A673 (cell line): Measurements from ENCODE around the gene ELFN2. TPM values are rescaled to one million over a fixed set of nuclear protein-coding genes. Genes with fewer than 3 reads are reported as not detected.

Experiments
- BruUV-seq: library from RNA; stranded (reverse); fragments of 400-500 nt; replicated peaks from 2 replicates; lab custom pipeline; 2021; lab: Mats Ljungman, UMichigan
- CTCF ChIA-PET: fragments of 300-600 bp; sonication (Branson Sonifier 250); formaldehyde crosslinking; loops from one replicate; lab custom pipeline; 2022; ENCODE audit warnings: antibody characterized with exemption; lab: Charles Lee
- POLR2A ChIA-PET: fragments of 300-600 bp; sonication (Branson Sonifier 250); formaldehyde crosslinking; loops from one replicate; lab custom pipeline; 2022; ENCODE audit warnings: antibody characterized with exemption; ENCODE audit not compliant: low non-redundant PET; lab: Charles Lee
- DNase-seq: peaks from one replicate; pipeline ENCODE4 v3.0.0-alpha.2; 2015; ENCODE audit warnings: low spot score
- H3K27ac ChIP-seq: fragments of 200-600 bp; sonication (generic); 2 replicates; pipeline ENCODE4 v1.5.1; 2016; ENCODE audit warnings: mixed run types, low read depth, mild to moderate bottlenecking, mixed read lengths, antibody characterized with exemption, low read length; ENCODE audit not compliant: poor library complexity, severe bottlenecking
- H3K27me3 ChIP-seq: fragments of 200-600 bp; sonication (generic); replicated peaks from 2 replicates; pipeline ENCODE4 v1.6.1; 2017; ENCODE audit warnings: mixed run types, low read depth, mild to moderate bottlenecking, mixed read lengths, antibody characterized with exemption, low read length; ENCODE audit not compliant: insufficient read depth, poor library complexity
- H3K36me3 ChIP-seq: fragments of 200-600 bp; sonication (generic); 2 replicates; pipeline ENCODE4 v1.6.1; 2016; ENCODE audit warnings: mixed run types, mild to moderate bottlenecking, mixed read lengths, antibody characterized with exemption, low read length; ENCODE audit not compliant: insufficient read depth, poor library complexity, severe bottlenecking
- H3K4me1 ChIP-seq: fragments of 200-600 bp; sonication (generic); 2 replicates; pipeline ENCODE4 v1.6.1; 2017; ENCODE audit warnings: mixed run types, mild to moderate bottlenecking, mixed read lengths, antibody characterized with exemption, low read length; ENCODE audit not compliant: insufficient read depth, poor library complexity, severe bottlenecking
- H3K4me3 ChIP-seq: fragments of 200-600 bp; sonication (generic); 2 replicates; pipeline ENCODE4 v1.5.1; 2016; ENCODE audit warnings: low read depth, mixed run types, mild to moderate bottlenecking, mixed read lengths, low read length; ENCODE audit not compliant: poor library complexity, severe bottlenecking
- H3K9me3 ChIP-seq: fragments of 200-600 bp; sonication (generic); 2 replicates; pipeline ENCODE4 v1.6.1; 2016; ENCODE audit warnings: mixed run types, low read depth, mild to moderate bottlenecking, mixed read lengths, antibody characterized with exemption, low read length; ENCODE audit not compliant: poor library complexity, severe bottlenecking
- EZH2 ChIP-seq: fragments of 200-600 bp; sonication (generic); IDR thresholded peaks from 2 replicates; pipeline ENCODE4 v1.6.1; 2017; ENCODE audit warnings: borderline replicate concordance, low read depth, mild to moderate bottlenecking, mixed read lengths, antibody characterized with exemption, low read length; ENCODE audit not compliant: poor library complexity, severe bottlenecking
- intact Hi-C: fragments of 100-400 bp; cut with micrococcal nuclease; formaldehyde crosslinking; loops from one replicate; pipeline ENCODE4 v1.10.0; 2022; ENCODE audit not compliant: unreplicated experiment
- total RNA-seq: library from RNA; stranded (reverse); gene quantifications from 2 replicates; pipeline ENCODE4 v1.2.3, GENCODE V29; 2021
- TF ChIP-seq, protein P1 (sequence below): fragments of 300-800, 200-600 bp; sonication (generic); conservative IDR thresholded peaks from 2 replicates; pipeline ENCODE4 v1.5.1; 2017; ENCODE audit warnings: low read depth, mild to moderate bottlenecking, antibody characterized with exemption, low read length, moderate library complexity, mixed read lengths

Gene ELFN2
- total RNA-seq, 1 experiment from 2014 or later, result not detected

DNA sequence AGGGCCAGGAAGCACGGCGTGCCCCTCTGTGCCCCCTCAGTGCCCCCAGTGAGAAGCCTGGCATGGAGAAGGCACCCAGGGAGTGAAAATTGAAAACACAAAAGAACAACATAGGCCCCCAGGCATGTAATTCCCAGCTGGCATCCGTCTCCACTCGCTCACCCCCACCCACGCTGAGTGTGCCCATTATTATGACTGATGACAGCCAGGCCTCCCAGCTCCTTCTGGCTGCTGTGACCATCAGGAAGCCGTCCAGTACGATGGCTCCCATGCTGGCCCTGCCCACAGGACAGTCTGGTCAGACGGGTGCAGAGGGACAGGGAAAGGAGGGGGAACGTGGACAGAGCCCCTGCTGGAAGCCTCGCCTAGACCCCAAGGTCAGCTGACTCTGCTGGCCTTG lies 30.1 kb downstream of the ELFN2 start:
- H3K4me1 ChIP-seq, result no peaks in the 10 kb centered on the region
- POLR2A ChIA-PET, result no interaction called here
- CTCF ChIA-PET, result no interaction called here
- intact Hi-C loops, result no loop called here
- no TSS peak for BruUV-seq
- TF ChIP-seq EZH2, result no peak
- TF ChIP-seq, protein P1, sequence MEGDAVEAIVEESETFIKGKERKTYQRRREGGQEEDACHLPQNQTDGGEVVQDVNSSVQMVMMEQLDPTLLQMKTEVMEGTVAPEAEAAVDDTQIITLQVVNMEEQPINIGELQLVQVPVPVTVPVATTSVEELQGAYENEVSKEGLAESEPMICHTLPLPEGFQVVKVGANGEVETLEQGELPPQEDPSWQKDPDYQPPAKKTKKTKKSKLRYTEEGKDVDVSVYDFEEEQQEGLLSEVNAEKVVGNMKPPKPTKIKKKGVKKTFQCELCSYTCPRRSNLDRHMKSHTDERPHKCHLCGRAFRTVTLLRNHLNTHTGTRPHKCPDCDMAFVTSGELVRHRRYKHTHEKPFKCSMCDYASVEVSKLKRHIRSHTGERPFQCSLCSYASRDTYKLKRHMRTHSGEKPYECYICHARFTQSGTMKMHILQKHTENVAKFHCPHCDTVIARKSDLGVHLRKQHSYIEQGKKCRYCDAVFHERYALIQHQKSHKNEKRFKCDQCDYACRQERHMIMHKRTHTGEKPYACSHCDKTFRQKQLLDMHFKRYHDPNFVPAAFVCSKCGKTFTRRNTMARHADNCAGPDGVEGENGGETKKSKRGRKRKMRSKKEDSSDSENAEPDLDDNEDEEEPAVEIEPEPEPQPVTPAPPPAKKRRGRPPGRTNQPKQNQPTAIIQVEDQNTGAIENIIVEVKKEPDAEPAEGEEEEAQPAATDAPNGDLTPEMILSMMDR, result no peak
- no peaks in the 10 kb centered on the region for H3K36me3 ChIP-seq
- H3K27me3 ChIP-seq, result no peaks in the 10 kb centered on the region
- no peaks in the 10 kb centered on the region for H3K9me3 ChIP-seq
- no peak overlapping the region for H3K4me3 ChIP-seq
- no peak for DNase-seq
- no peak overlapping the region for H3K27ac ChIP-seq

DNA sequence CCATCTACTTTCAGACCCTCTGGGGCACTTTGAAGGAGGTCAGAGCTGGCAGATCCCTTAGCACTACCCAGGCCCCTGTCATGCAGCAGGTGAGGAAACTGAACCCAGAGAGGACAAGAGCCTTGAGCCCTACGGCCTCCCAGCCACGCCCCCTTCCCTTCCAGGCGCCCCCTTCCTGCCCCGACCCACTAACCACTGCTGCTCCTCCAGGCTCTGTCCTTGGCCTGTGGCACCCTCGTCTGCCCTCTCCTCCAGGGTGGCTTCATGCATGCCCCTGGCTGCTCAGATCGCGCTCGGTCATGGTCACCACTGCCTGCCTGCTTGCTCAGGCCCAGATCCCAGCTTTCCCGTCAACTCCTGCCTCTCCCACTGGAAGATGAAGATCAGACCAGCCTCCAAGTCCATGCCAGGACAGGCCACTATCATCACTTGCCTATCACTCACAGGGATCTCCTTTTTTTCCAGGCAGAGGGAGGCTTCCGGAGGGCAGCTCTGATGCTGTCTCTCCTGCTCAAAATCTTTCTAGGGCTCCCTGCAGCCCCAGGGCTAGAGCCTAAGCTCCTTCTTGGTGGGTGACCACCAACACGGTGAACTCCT lies 30.7 kb downstream of the ELFN2 start:
- Histone ChIP-seq H3K27me3 (no peaks in the 10 kb centered on the region), H3K4me3 (no peak overlapping the region), H3K36me3 (no peaks in the 10 kb centered on the region), H3K9me3 (no peaks in the 10 kb centered on the region), H3K27ac (no peak overlapping the region), H3K4me1 (no peaks in the 10 kb centered on the region)
- TF ChIP-seq, protein P1, result no peak
- TF ChIP-seq EZH2, result no peak
- CTCF ChIA-PET, result no interaction called here
- POLR2A ChIA-PET, result no interaction called here
- no TSS peak for BruUV-seq
- DNase-seq, result no peak
- intact Hi-C loops, result no loop called here

DNA sequence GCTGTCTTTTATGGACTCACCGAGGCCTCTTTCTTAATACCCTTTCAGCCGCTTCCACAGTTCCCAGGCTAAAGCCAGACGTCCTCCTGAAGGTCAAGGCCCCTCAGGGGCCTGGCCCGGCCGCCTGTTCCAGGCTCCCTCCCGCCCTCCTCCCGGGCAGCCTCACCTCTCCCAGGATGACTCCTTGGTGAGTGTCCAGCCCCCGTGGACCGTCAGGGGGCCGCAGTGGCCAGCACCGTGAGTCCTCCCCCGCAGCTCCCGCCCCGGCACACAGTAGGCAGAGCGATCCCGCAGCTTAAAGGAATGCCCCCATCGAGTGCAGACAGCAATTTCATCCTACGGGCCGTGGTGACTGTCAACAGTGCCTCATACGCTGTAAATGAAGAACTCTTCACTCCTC lies 32.9 kb downstream of the ELFN2 start:
- intact Hi-C loops, result no loop called here
- BruUV-seq, result no TSS peak
- H3K27ac ChIP-seq, result no peak overlapping the region
- ChIA-PET CTCF (no interaction called here), POLR2A (no interaction called here)
- H3K4me3 ChIP-seq, result no peak overlapping the region
- H3K9me3 ChIP-seq, result no peaks in the 10 kb centered on the region
- TF ChIP-seq EZH2, result no peak
- TF ChIP-seq, protein P1, result no peak
- DNase-seq, result no peak
- H3K36me3 ChIP-seq, result no peaks in the 10 kb centered on the region
- no peaks in the 10 kb centered on the region for H3K27me3 ChIP-seq
- no peaks in the 10 kb centered on the region for H3K4me1 ChIP-seq
